Ishikawa (cell line): Measurements from ENCODE around the gene SMARCA4.

Source experiments
- CEBPB ChIP-seq: IDR thresholded peaks from 2 replicates; pipeline ENCODE4 v1.6.1; 2012
- CREB1 ChIP-seq: IDR thresholded peaks from 2 replicates; pipeline ENCODE4 v1.6.1; 2012; ENCODE audit warnings: low read depth
- EGR1 ChIP-seq: IDR thresholded peaks from 2 replicates; pipeline ENCODE4 v1.6.1; 2012
- EP300 ChIP-seq: IDR thresholded peaks from 2 replicates; pipeline ENCODE4 v1.6.1; 2012; ENCODE audit warnings: borderline replicate concordance
- FOXM1 ChIP-seq: IDR thresholded peaks from 2 replicates; pipeline ENCODE4 v1.6.1; 2012; ENCODE audit warnings: low read depth, borderline replicate concordance
- MAX ChIP-seq: IDR thresholded peaks from 2 replicates; pipeline ENCODE4 v1.6.1; 2012
- NFIC ChIP-seq: IDR thresholded peaks from 2 replicates; pipeline ENCODE4 v1.6.1; 2012
- RAD21 ChIP-seq: IDR thresholded peaks from 2 replicates; pipeline ENCODE4 v1.6.1; 2012; ENCODE audit warnings: low read depth
- REST ChIP-seq: IDR thresholded peaks from 2 replicates; pipeline ENCODE4 v1.6.1; 2012; ENCODE audit warnings: low read depth, mild to moderate bottlenecking
- TAF1 ChIP-seq: IDR thresholded peaks from 2 replicates; pipeline ENCODE4 v1.6.1; 2012; ENCODE audit warnings: low read depth, mild to moderate bottlenecking
- TCF12 ChIP-seq: IDR thresholded peaks from 2 replicates; pipeline ENCODE4 v1.6.1; 2012; ENCODE audit warnings: low read depth
- TEAD4 ChIP-seq: IDR thresholded peaks from 2 replicates; pipeline ENCODE4 v1.6.1; 2012
- USF1 ChIP-seq: IDR thresholded peaks from 2 replicates; pipeline ENCODE4 v1.6.1; 2012
- YY1 ChIP-seq: IDR thresholded peaks from 2 replicates; pipeline ENCODE4 v1.6.1; 2012; ENCODE audit warnings: low read depth
- ZBTB7A ChIP-seq: IDR thresholded peaks from 2 replicates; pipeline ENCODE4 v1.6.1; 2012; ENCODE audit warnings: low read depth

Gene SMARCA4

GRCh38 chr19:10961073-10961860 is 437 bp downstream of the SMARCA4 start:
- TF ChIP-seq CREB1: no peak
- peak; percentile 5; the same call in 1 of the 2 replicates for TF ChIP-seq TCF12
- peak; percentile 95 for TF ChIP-seq ZBTB7A
- TF ChIP-seq USF1: no peak
- no peak for TF ChIP-seq MAX
- TF ChIP-seq TAF1: 0 out of 2 replicates have a peak, but pooled peaks have one; percentile 22

GRCh38 chr19:10962863-10963262 is 2.0 kb downstream of the SMARCA4 start:
- TF ChIP-seq RAD21: no peak
- no peak for TF ChIP-seq CEBPB
- no peak for TF ChIP-seq TCF12
- no peak for TF ChIP-seq EP300
- no peak for TF ChIP-seq TEAD4
- TF ChIP-seq TAF1: no peak
- TF ChIP-seq EGR1: no peak
- no peak for TF ChIP-seq CREB1
- no peak for TF ChIP-seq NFIC
- TF ChIP-seq ZBTB7A: no peak
- TF ChIP-seq REST: no peak
- TF ChIP-seq FOXM1: no peak
- no peak for TF ChIP-seq YY1
- TF ChIP-seq USF1: no peak
- no peak for TF ChIP-seq MAX

- TF ChIP-seq ZBTB7A (no peak), NFIC (no peak), MAX (no peak), REST (no peak), YY1 (no peak), EP300 (no peak), EGR1 (no peak), CEBPB (no peak), CREB1 (no peak), FOXM1 (no peak), RAD21 (no peak), TAF1 (no peak), TEAD4 (no peak), USF1 (no peak), TCF12 (no peak)
Measured at GRCh38 chr19:10963865-10964264, 3.0 kb downstream of the SMARCA4 start.

- TF ChIP-seq ZBTB7A (no peak), TEAD4 (no peak), RAD21 (no peak), USF1 (no peak), REST (no peak), FOXM1 (no peak), EP300 (no peak), MAX (no peak), TCF12 (no peak), NFIC (no peak), EGR1 (no peak), CREB1 (no peak), TAF1 (no peak), YY1 (no peak), CEBPB (no peak)
Measured at GRCh38 chr19:10964903-10965302, 4.1 kb downstream of the SMARCA4 start.
